Left lung (tissue), 10 donors: ENCODE data around the gene SEZ6. TPM values are rescaled to one million over a fixed set of nuclear protein-coding genes. Genes with fewer than 3 reads are reported as not detected.

Experiments used
- ATAC-seq: fragments of 200-7000 bp; cut with Tn5 transposase; one replicate; pipeline ENCODE4 v1.9.1; 2020; ENCODE audit warnings: moderate library complexity
- DNase-seq, 4 donors: peaks; one replicate each; pipeline ENCODE4 v3.0.0-alpha.2; 2013 to 2020
- H3K27ac ChIP-seq, 2 donors: fragments of 200-600 bp; sonication (generic) in 1 of 2; one replicate each; pipeline versions ENCODE4 v1.5.0 to v1.8.0; 2020 to 2021
- H3K27me3 ChIP-seq, 2 donors: fragments of 200-600 bp; sonication (generic) in 1 of 2; one replicate each; pipeline versions ENCODE4 v1.5.0 to v1.8.0; 2020 to 2021
- H3K36me3 ChIP-seq, 2 donors: fragments of 200-600 bp; sonication (generic) in 1 of 2; one replicate each; pipeline versions ENCODE4 v1.5.0 to v1.8.0; 2020 to 2021
- H3K4me1 ChIP-seq, 2 donors: fragments of 200-600 bp; one replicate each; pipeline ENCODE4 v1.8.0; 2021
- H3K4me3 ChIP-seq, 2 donors: fragments of 200-600 bp; sonication (generic) in 1 of 2; one replicate each; pipeline versions ENCODE4 v1.5.0 to v1.8.0; 2020 to 2021; ENCODE audit warnings: mild to moderate bottlenecking in 1 of 2
- H3K9me3 ChIP-seq, 2 donors: fragments of 200-600 bp; sonication (generic) in 1 of 2; one replicate each; pipeline versions ENCODE4 v1.5.0 to v1.8.0; 2020 to 2021
- CTCF ChIP-seq, 2 donors: fragments of 200-600 bp; sonication (generic) in 1 of 2; IDR thresholded peaks; one replicate each; pipeline versions ENCODE4 v1.5.0 to v1.8.0; 2021; ENCODE audit warnings: antibody characterized with exemption in 2 of 2
- intact Hi-C, 2 donors: fragments of 100-400 bp; cut with DNase I; formaldehyde crosslinking; loops; one replicate each; pipeline versions ENCODE4 v1.11.2 to v1.14.2; 2022
- polyA plus RNA-seq, 6 donors: library from polyadenylated mRNA; unstranded; fragments of 120-200 nt; gene quantifications; one replicate each; pipeline ENCODE4 v1.2.1, GENCODE V29; 2013; ENCODE audit not compliant: insufficient read length in 6 of 6
- total RNA-seq, 2 donors: library from RNA; stranded (reverse); fragmentation: NEBNext Ultra II Directional; extraction: Animal tissue kit (Norgen Biotek cat#: 25700); gene quantifications; one replicate each; pipeline ENCODE4 v1.2.1, GENCODE V29; 2021
- donor health status: DM: no; HTN: yes; CAD: no.
- donor health status: DM: no; HTN: no; CAD: no.

SEZ6 gene
- total and polyA plus RNA-seq, 8 donors: 0.09 to 1.2 (median 0.81) TPM; not detected in 1

GRCh38 chr17:29043539-29044145 is 37.8 kb upstream of the SEZ6 start:
- no peak for ATAC-seq
- H3K27ac ChIP-seq: peak overlapping the region in 1 of 2 donors; percentile 71
- DNase-seq: no peak
- intact Hi-C loops: no loop called here
- peaks cover 6 to 15% of the 10 kb centered on the region in 2 donors for H3K4me1 ChIP-seq
- no peak for TF ChIP-seq CTCF (IDR thresholded peaks at IDR 0.05)
- H3K4me3 ChIP-seq: no peak overlapping the region
- H3K9me3 ChIP-seq: no peaks in the 10 kb centered on the region
- H3K27me3 ChIP-seq: peaks cover 0 to 1% of the 10 kb centered on the region in 2 donors
- H3K36me3 ChIP-seq: no peaks in the 10 kb centered on the region

- H3K27ac ChIP-seq: peak within 1 kb of the TSS in 1 of 2 donors; percentile 71
- H3K36me3 ChIP-seq: no peaks in the 10 kb centered on the region
- H3K4me1 ChIP-seq: peaks cover 6 to 15% of the 10 kb centered on the region in 2 donors
- intact Hi-C loops: no loop called here
- no peak within 1 kb of the TSS for H3K4me3 ChIP-seq
- no peaks in the 10 kb centered on the region for H3K9me3 ChIP-seq
- peaks cover 0 to 9% of the 10 kb centered on the region in 2 donors for H3K27me3 ChIP-seq
- peak; percentile 68 for ATAC-seq
- peak in 3 of 4 donors; percentile 46 to 83 (median 49) for DNase-seq
- TF ChIP-seq CTCF (IDR thresholded peaks at IDR 0.05): no peak
Observed at GRCh38 chr17:29042679-29043538, 37.1 kb upstream of the SEZ6 start, which contains the start of gene PIPOX. TSS of gene PIPOX (plus strand) at chr17:29043141. CDS start at chr17:29043226, 85 bp downstream.

- peaks cover 0 to 16% of the 10 kb centered on the region in 2 donors for H3K27me3 ChIP-seq
- DNase-seq (no peak), ATAC-seq (no peak)
- H3K4me3 ChIP-seq: no peak overlapping the region
- H3K36me3 ChIP-seq: no peaks in the 10 kb centered on the region
- TF ChIP-seq CTCF (IDR thresholded peaks at IDR 0.05): no peak
- no peaks in the 10 kb centered on the region for H3K9me3 ChIP-seq
- intact Hi-C loops: no loop called here
- H3K4me1 ChIP-seq: peaks cover 6 to 15% of the 10 kb centered on the region in 2 donors
- H3K27ac ChIP-seq: peak overlapping the region in 1 of 2 donors; percentile 71
Observed at GRCh38 chr17:29042026-29042678, 36.3 kb upstream of the SEZ6 start.

- no peak for DNase-seq
- no peak for TF ChIP-seq CTCF (IDR thresholded peaks at IDR 0.05)
- Histone ChIP-seq H3K4me1 (peaks cover 6 to 15% of the 10 kb centered on the region in 2 donors), H3K27ac (no peak overlapping the region), H3K9me3 (no peaks in the 10 kb centered on the region), H3K4me3 (no peak overlapping the region), H3K27me3 (peaks cover 0 to 22% of the 10 kb centered on the region in 2 donors), H3K36me3 (no peaks in the 10 kb centered on the region)
- intact Hi-C loops: no loop called here
- ATAC-seq: no peak
Observed at GRCh38 chr17:29041571-29041970, 35.7 kb upstream of the SEZ6 start.
